ENCODE results near the gene ACOXL. TPM values are rescaled to one million over a fixed set of nuclear protein-coding genes. Genes with fewer than 3 reads are reported as not detected.

The ACOXL gene
- total RNA-seq, 1 donor from 2014 or later: 0.23 TPM

DNA sequence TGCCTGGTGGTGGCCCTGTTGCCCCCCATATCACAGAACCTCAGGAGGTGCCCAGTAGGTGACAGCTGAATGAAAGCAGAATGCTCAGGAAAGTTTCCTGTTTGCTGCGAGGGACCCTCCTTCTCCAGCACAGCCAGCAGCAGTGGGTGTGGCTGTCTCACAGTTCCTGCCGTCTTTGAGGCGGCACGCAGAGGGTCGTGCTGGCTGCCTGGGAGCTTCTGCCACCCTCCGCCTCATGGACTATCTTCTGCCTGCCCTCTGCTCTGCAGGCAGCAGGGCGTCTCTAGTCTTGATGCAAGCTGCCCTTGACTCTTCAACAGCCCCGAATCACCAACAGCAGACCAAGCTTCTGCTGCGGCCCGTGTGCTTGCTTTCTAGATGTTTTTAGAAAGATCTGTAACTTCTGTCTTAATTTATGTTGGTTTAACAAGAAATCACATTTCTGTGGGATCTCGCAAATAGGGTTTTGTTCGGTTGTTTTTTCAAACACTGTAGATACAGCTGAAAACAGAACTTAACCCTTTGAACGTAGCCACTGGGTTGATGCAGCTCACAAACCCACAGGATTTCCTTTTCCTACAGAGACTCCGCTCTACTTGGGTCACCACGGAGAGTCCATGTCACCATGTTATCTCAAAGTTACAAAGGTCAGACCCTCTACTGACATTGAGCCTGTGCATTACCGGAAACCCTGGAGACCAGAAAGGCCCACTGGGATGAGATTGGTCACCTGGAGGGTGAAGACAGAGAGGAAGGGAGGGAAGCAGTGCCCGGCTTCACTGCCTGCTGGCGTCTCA, 144.9 kb downstream of the ACOXL start:
- no peak for DNase-seq (ENCODE audit: low read depth)
- peaks cover 2% of the 10 kb centered on the region for H3K9me3 Mint-ChIP-seq (ENCODE audit: unreplicated experiment)
- peaks cover 19% of the 10 kb centered on the region for H3K27me3 Mint-ChIP-seq (ENCODE audit: low read depth, unreplicated experiment)
- H3K4me1 ChIP-seq (ENCODE audit: insufficient read depth, low read length): no peaks in the 10 kb centered on the region
- H3K79me2 ChIP-seq (ENCODE audit: insufficient read depth, low read length): no peaks in the 10 kb centered on the region
- H3K27ac Mint-ChIP-seq (ENCODE audit: unreplicated experiment): no peak overlapping the region
- TF ChIP-seq EZH2 (IDR thresholded peaks at IDR 0.05; ENCODE audit: insufficient read depth, low read length): no peak
- TF ChIP-seq, protein P1, sequence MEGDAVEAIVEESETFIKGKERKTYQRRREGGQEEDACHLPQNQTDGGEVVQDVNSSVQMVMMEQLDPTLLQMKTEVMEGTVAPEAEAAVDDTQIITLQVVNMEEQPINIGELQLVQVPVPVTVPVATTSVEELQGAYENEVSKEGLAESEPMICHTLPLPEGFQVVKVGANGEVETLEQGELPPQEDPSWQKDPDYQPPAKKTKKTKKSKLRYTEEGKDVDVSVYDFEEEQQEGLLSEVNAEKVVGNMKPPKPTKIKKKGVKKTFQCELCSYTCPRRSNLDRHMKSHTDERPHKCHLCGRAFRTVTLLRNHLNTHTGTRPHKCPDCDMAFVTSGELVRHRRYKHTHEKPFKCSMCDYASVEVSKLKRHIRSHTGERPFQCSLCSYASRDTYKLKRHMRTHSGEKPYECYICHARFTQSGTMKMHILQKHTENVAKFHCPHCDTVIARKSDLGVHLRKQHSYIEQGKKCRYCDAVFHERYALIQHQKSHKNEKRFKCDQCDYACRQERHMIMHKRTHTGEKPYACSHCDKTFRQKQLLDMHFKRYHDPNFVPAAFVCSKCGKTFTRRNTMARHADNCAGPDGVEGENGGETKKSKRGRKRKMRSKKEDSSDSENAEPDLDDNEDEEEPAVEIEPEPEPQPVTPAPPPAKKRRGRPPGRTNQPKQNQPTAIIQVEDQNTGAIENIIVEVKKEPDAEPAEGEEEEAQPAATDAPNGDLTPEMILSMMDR (IDR thresholded peaks at IDR 0.05; ENCODE audit: insufficient read depth, low read depth, low read length): no peak
- no peaks in the 10 kb centered on the region for H3K36me3 Mint-ChIP-seq (ENCODE audit: low read depth, unreplicated experiment)
- FAIRE-seq: no peak
- no peak overlapping the region for H3K27ac ChIP-seq (ENCODE audit: low read depth, low read length)
- H3K4me1 Mint-ChIP-seq (ENCODE audit: low read depth, unreplicated experiment): no peaks in the 10 kb centered on the region
- H4K20me1 ChIP-seq (ENCODE audit: insufficient read depth, low read length): no peaks in the 10 kb centered on the region
- no peak overlapping the region for H3K9ac ChIP-seq (ENCODE audit: low read length)
- no peak overlapping the region for H3K4me2 ChIP-seq (ENCODE audit: low read length)
- no peaks in the 10 kb centered on the region for H3K9me3 ChIP-seq (ENCODE audit: insufficient read depth, low read depth, low read length)
- H3K4me3 ChIP-seq (ENCODE audit: insufficient read depth, low read depth, low read length): no peak overlapping the region
- H3K27me3 ChIP-seq (ENCODE audit: insufficient read depth, low read length): no peaks in the 10 kb centered on the region
- H3K36me3 ChIP-seq (ENCODE audit: insufficient read depth, low read length): no peaks in the 10 kb centered on the region
- H2AFZ ChIP-seq (ENCODE audit: low read depth, low read length): no peak overlapping the region
- H3K4me3 Mint-ChIP-seq (ENCODE audit: unreplicated experiment): no peak overlapping the region

DNA sequence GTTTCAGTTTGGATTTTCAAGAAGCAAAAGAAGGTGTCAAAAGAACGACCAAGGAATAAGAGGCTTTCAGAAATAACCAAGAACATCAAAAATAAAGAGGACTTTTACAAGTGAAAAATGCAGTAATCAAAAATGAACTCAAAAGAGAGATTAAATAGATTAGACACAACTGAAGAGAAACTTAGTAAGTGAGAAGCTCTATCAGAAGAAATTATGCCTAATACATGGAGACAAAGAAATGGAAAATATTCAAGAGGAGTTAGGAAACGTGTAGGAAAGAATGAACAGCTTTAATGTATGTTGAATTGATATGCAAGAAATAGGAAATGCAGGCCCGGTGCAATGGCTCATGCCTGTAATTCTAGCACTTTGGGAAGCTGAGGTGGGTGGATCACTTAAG, 145.8 kb downstream of the ACOXL start:
- Histone ChIP-seq H3K79me2 (ENCODE audit: insufficient read depth, low read length) (no peaks in the 10 kb centered on the region), H3K9me3 (ENCODE audit: insufficient read depth, low read depth, low read length) (no peaks in the 10 kb centered on the region), H3K27me3 (ENCODE audit: insufficient read depth, low read length) (no peaks in the 10 kb centered on the region), H3K9ac (ENCODE audit: low read length) (no peak overlapping the region), H3K27ac (ENCODE audit: low read depth, low read length) (no peak overlapping the region), H2AFZ (ENCODE audit: low read depth, low read length) (no peak overlapping the region), H3K4me2 (ENCODE audit: low read length) (no peak overlapping the region), H3K4me1 (ENCODE audit: insufficient read depth, low read length) (no peaks in the 10 kb centered on the region), H3K4me3 (ENCODE audit: insufficient read depth, low read depth, low read length) (no peak overlapping the region), H3K36me3 (ENCODE audit: insufficient read depth, low read length) (no peaks in the 10 kb centered on the region), H4K20me1 (ENCODE audit: insufficient read depth, low read length) (no peaks in the 10 kb centered on the region)
- no peak for DNase-seq (ENCODE audit: low read depth)
- Mint-ChIP-seq H3K36me3 (ENCODE audit: low read depth, unreplicated experiment) (no peaks in the 10 kb centered on the region), H3K4me3 (ENCODE audit: unreplicated experiment) (no peak overlapping the region), H3K27me3 (ENCODE audit: low read depth, unreplicated experiment) (peaks cover 17% of the 10 kb centered on the region), H3K4me1 (ENCODE audit: low read depth, unreplicated experiment) (no peaks in the 10 kb centered on the region), H3K9me3 (ENCODE audit: unreplicated experiment) (peaks cover 2% of the 10 kb centered on the region), H3K27ac (ENCODE audit: unreplicated experiment) (no peak overlapping the region)
- no peak for FAIRE-seq
- TF ChIP-seq, protein P1 (IDR thresholded peaks at IDR 0.05; ENCODE audit: insufficient read depth, low read depth, low read length): no peak
- TF ChIP-seq EZH2 (IDR thresholded peaks at IDR 0.05; ENCODE audit: insufficient read depth, low read length): no peak

DNA sequence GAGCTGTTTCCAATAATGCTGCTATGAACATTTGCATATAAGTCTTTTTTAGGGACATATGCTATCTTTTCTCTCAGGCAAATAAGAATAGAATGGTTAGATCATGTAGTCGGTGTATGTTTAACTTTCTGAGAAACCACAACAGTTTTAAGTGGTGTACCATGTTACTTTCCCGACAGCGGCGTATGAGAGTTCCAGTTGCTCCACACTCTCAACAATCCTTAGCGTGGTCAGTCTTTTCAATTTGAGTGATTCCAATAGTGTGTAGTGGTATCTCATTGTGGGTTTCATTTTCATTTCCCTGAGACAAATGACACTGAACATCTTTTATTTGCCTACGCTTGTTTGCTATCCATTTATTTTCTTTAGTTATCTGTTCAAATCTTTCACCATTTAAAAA, 149.5 kb downstream of the ACOXL start:
- H3K9ac ChIP-seq (ENCODE audit: low read length): no peak overlapping the region
- peaks cover 2% of the 10 kb centered on the region for H3K4me1 Mint-ChIP-seq (ENCODE audit: low read depth, unreplicated experiment)
- H3K27me3 Mint-ChIP-seq (ENCODE audit: low read depth, unreplicated experiment): peaks cover 9% of the 10 kb centered on the region
- H2AFZ ChIP-seq (ENCODE audit: low read depth, low read length): no peak overlapping the region
- H3K27me3 ChIP-seq (ENCODE audit: insufficient read depth, low read length): no peaks in the 10 kb centered on the region
- H3K36me3 ChIP-seq (ENCODE audit: insufficient read depth, low read length): no peaks in the 10 kb centered on the region
- FAIRE-seq (no peak), DNase-seq (ENCODE audit: low read depth) (no peak)
- H3K36me3 Mint-ChIP-seq (ENCODE audit: low read depth, unreplicated experiment): no peaks in the 10 kb centered on the region
- H3K9me3 ChIP-seq (ENCODE audit: insufficient read depth, low read depth, low read length): no peaks in the 10 kb centered on the region
- no peak overlapping the region for H3K27ac Mint-ChIP-seq (ENCODE audit: unreplicated experiment)
- H3K79me2 ChIP-seq (ENCODE audit: insufficient read depth, low read length): no peaks in the 10 kb centered on the region
- no peak overlapping the region for H3K4me3 ChIP-seq (ENCODE audit: insufficient read depth, low read depth, low read length)
- TF ChIP-seq, protein P1 (IDR thresholded peaks at IDR 0.05; ENCODE audit: insufficient read depth, low read depth, low read length): no peak
- no peak for TF ChIP-seq EZH2 (IDR thresholded peaks at IDR 0.05; ENCODE audit: insufficient read depth, low read length)
- peaks cover 2% of the 10 kb centered on the region for H3K9me3 Mint-ChIP-seq (ENCODE audit: unreplicated experiment)
- no peaks in the 10 kb centered on the region for H3K4me1 ChIP-seq (ENCODE audit: insufficient read depth, low read length)
- no peak overlapping the region for H3K4me3 Mint-ChIP-seq (ENCODE audit: unreplicated experiment)
- no peak overlapping the region for H3K4me2 ChIP-seq (ENCODE audit: low read length)
- H3K27ac ChIP-seq (ENCODE audit: low read depth, low read length): no peak overlapping the region
- no peaks in the 10 kb centered on the region for H4K20me1 ChIP-seq (ENCODE audit: insufficient read depth, low read length)

Data from astrocyte (in vitro differentiated cells and primary cell).